Colon (tissue), 2 donors: ENCODE measurements around the gene MAN1A1.

Experiments
- FAIRE-seq: peaks from 2 replicates; lab custom pipeline; 2012; peaks lifted over from hg19 to GRCh38; lab: Jason Lieb, UNC
- donor health status: control.
- donor health status: control.

Gene MAN1A1

DNA sequence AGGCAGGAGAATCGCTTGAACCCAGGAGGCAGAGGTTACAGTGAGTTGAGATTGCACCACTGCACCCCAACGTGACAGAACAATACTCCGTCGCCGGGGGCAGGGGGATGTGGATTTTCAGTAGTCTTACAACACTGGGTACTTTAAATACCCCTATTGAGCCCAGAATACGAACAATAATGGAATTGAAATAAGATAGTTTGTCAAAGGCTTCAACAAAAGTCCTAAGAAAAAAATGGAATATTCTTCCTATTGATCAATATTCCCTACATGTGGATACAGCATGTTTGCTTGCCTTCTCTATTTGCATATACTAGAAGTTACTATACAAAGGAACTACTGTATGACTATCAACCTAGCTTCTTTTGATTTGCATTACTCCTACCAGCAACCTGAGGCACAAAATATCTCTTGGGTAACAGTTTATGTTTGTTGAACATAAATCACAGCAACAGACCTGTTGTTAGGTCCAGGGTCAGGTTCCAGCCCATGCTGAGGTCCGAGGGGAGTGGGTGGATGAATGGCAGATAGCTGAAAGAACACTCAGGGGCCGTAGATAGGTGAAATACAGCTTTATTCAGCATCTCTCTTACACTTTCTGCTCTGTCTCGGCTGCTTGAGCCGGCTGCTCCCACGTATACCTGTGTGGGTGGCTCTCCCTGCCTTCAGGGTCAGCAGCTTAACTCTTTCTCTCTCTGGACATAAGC lies 23.8 kb downstream of the MAN1A1 start:
- FAIRE-seq: no peak

DNA sequence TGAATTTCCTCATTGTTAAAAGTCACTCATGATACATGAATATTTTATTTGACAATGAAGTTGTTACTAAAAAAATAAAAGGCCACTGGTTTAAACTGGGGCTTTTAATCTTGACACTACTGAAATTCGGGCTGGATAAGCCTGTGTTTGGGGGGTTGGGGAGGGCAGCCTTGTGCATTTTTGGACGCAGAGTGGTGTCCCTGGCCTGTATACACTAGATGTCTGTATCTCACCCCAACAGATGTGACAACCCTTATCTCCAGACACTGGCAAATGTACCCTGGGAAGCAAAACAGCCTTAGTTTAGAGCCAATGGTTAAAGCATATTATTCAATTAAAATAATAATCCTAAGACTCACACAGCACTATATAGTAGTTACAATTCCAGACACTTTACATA lies 24.8 kb downstream of the MAN1A1 start:
- FAIRE-seq: no peak

DNA sequence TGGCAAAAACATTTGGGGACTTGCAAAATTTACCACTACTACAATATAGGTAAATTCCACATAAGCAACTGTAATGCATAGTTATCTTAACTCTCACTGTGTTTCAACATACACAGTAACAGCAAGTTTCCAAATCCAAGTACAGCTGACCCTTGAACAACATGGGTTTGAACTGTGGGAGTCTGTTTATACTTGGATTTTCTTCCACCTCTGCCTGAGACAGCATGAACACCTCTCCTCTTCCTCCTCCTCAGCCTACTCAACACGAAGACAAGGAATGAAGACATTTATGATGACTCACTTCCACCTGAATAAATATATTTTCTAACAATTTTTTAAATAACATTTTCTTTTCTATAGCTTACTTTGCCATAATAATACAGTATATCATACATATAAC lies 25.6 kb downstream of the MAN1A1 start:
- no peak for FAIRE-seq

DNA sequence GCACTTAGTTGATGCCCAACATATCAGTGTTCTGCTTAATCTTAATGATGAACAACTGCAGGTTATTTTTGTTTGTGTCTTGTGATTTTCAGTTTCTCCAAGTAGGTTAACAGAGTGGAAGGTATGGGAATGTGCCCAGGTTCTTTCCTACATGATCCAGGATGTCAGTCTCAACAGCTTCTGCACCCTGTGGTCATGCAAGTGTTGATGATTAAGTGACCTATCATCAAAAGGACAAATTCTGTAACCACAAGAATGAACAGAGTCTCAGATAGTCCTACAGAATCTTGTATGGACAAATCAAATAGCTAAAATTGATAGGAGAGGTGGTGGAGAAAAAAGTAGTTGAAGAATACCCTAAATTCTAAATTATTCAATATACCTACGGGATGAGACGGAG lies 26.1 kb downstream of the MAN1A1 start:
- FAIRE-seq: no peak

DNA sequence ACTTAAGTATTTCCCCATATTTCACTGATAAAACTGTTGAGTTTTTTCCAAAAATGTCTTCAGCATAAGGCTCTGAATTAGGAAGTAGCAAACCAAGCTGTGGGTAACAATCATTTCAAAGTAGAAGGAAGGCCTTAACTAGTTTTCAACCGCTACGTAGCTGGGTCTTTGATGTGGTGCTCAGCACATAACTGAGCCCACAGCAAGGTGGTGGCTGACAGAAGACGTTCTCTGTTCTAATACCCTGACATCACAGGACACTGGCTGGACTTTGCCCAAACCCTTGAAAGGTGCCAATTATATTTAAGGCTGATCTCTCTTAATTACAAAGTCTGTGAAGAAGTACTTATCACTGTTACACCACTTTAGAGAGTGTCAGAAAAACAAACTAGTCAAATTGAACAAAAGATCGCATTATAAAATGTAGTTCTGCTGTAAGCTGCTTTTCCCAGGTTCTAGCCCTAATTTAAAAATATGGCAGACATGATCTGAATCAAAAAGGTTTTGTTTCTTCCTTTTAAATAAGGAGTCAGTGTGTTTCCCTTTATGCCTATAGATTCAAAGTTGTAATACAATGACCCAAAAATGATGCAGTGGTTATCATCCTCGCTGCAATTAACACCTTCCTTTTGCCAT lies 26.7 kb downstream of the MAN1A1 start:
- no peak for FAIRE-seq

DNA sequence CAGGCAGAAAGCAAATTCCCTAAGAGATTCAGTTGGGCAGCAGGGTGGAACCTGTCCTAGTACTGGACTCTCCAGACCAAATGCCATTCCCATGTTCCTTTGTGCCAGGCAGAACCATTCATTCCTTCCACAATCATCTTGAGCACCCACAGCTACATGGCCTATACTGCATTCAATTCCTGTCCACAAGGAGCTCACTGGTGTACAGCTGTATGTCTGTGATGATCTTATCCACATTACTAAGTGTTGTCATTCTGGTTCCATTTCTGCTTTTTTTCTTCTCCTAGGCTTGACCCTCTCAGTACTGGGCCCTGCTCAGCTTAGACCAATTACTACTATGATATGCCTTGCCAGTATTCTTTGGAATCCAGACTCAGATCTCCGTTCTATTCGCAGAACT lies 27.5 kb downstream of the MAN1A1 start:
- FAIRE-seq: no peak

DNA sequence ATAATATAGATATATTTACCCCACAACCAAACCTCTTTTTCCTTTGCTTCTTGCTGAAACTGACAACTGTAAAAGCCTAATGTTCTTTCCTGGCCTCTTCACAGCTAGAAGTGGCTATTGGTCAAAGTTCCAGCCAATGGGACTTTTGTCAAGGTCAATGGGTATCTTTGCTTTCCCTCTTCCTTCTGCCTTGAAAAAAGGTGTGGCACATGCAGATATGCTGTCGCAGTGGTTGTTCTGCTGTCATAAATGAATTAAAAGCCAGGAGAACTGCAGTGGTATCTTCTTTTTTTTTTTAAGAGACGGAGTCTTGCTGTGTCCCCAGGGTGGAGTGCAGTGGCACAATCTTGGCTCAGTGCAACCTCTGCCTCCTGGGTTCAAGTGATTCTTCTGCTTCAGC lies 29.9 kb downstream of the MAN1A1 start:
- FAIRE-seq: no peak

DNA sequence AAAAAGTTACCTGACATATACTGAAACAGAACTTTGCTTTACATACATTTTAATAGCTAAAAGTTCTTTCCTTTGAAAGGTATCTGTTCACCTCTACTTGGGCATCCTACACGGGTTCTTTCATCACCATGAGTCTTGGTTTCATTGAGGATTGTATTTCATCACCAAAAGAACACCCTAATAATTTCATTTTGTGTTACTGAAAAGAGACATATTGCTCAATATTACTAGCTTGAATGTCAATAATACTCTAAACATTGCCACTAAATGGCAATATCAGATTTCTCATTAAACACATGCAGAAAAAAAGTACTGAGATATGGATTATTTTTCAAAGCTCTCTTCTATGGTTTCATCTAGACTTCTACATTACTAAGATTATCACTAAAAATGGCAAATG lies 30.8 kb downstream of the MAN1A1 start:
- FAIRE-seq: no peak

DNA sequence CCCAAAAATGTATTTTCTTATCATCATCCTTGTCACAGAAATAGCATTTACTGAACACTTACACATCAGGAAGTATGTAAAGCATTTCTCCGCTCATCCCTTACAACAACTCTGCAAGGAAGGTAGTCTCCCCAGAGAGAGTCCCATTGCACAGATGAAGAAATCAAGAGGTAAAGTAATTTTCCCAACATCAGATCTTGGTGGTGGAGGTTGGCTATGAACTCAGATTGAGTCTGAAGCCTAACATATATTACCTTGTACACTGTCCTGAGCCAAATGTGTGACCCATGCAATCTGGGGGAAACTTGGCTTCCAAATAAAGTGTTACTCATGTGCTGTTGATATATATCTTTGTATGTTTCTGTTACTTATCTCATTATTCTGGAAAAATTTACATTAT lies 31.4 kb downstream of the MAN1A1 start:
- no peak for FAIRE-seq

DNA sequence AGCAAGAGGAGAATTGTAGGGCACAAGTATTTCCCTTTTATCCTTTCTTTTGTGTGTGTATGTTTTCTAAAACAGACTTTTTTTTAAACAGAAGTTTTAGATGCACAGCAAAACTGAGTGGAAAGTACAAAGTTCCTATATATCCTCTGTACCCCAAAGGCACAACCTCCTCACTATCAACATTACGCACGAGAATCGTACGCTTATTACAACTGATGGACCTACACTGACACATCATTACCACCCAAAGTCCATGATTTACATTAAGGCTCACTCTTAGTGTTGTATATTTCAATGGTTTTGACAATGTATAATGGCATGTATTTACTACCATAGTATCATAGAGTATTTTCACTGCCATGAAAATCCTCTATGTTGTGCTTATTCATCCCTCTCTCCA lies 32.6 kb downstream of the MAN1A1 start:
- no peak for FAIRE-seq

DNA sequence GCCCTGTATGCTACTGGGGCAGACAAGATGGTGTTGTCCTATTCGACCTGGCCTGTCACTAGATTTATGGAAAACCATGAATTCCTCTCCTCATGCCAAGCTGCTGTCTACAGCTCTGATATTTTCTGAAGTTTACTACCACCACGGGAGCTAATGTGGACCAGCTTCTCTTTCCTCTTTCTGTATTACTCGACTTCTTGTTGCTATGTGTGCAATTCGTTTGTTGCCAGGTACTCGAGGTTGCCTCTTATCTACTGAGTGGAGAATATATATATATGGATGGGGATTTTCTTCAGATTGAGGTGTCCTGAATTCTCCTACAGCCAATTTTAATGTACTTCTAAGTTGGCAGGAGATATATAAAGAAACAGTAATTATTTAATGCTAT lies 34.7 kb downstream of the MAN1A1 start:
- FAIRE-seq: no peak

DNA sequence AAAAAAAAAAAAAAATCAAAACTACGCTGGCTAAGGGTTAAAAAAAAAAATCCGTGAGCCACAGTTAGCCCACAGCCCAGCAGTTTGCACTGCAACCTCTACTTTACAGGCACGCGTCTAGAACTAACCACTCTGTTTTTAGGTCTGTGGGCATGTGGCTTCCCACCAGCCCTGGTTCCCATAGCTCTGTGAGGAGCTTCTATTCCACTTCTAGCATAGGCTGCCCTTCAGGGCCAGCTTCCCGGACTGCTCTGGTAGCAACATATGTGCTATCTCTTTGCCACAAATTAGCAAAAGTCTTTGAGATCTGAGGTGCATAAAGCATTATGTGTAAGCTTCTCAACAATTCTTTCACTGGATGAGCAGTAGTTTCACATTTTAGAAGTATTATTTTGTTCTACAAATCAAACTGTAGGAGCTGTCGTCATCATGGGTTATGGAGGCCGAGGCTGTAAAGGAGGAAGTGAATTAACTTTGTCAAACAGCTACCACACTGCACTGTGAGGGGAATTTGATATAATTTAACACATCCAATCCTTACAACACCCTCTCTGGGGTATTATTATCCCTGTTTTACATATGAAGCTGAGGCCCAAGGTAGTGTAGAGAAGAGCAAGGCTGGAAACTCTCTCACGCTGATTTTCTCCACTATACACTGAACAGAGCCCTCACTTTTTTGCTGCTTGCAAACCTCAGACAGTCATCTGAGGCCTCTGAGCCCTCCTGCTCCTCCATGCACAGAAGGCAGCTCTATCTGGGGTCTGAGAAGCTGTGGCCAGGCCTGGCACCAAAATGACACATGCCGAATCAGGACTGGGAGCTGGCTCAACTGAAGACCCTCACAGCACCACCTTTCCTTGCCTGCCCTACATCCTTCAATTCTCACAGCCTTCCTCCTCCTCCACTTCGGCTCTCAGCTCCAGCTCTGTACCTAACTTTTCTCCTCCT lies 35.4 kb downstream of the MAN1A1 start:
- FAIRE-seq: no peak

DNA sequence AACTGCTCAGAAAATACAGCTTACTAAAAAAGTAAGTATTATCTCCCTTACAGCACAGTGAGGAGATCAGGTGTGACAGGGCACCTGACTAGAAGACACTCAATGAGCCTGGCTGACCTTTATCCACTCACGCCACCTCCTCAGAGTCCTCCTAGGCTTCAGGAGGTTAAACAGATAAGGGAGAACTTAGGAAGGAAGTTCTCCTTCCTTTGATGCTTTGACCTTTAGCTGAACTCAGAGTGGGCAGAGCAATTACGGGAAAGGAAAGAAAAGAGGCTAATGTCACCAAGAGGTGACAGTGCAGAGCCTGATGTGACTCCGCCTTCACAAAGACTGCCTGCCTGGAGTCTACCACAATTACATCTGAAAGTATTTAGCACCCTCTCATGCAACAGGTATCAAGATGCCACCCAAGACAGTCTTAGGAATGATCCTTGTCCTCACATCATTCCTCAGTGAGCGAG lies 36.7 kb downstream of the MAN1A1 start:
- no peak for FAIRE-seq

DNA sequence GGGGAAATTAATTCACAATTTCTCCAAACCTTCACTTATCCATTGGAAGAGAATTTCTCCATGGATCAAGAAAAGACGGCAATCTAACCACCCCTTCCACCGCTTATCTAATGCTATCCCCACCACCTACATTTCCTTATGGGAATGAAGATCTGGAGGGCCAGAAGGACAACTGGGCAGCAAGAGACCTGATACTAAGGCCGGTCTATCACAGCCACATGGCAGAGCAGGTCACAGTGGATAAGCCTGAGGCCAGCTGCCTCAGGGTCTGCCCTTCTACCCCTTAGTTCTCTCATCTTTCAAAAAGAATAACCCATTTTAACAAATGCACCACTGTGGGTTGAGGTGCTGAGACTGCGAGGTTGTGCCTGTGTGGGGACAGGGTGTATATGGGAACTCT lies 37.1 kb downstream of the MAN1A1 start:
- no peak for FAIRE-seq

DNA sequence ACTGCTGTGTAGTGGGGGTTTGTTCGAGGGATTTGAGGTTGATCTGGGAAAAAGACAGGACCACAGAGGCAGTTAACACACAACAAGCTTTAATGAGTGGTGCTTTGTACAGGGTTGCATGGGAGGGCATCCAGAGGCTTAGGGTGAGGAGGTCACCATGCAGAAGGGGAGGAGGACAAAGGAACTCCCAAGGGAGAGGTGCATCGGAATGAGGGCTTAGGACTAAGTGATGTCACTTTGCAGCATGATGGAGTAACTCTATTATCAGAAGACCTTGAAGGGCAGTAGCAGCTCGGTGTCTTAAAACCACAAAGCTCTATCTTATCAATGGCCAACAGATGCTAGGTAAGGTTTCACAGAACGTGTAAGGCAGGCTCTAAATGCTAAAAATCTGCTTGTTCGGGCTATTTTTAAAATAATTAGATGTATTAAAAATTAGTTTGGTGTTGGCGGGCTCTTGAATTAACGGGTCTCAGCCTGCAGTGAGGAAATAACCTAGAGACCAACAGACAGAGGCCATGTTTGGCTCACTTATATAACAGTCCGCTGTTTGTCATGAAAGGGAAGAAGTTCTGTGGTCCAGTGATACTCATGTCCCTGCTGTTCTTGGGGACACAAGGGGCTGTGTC lies 37.9 kb downstream of the MAN1A1 start:
- FAIRE-seq: no peak

DNA sequence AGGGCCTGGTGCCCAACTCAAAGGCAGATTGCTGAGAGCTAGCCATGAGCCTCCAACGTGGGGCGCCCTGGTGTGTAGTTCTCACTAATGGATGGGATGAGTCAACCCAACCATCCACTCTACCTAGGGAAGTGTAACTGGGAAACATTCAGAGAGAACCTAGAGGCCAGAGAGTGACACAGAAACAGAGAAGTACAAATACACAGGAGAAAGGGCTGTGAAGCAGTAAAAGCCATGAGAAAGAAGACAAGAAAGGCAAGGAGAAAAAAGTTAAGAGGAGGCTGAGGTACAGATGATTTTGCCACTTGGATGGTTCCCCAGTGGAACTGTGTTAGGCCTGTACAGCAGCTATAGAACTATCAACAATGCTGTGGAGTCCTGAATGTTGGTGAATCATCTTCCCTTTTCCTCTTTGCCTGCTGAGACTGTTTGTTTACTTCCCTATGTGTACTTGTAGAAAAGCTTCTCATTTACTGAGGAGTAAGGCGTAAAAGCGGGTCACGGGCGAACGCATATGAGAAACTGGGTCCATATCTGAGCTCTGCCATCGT lies 39.0 kb downstream of the MAN1A1 start:
- no peak for FAIRE-seq

DNA sequence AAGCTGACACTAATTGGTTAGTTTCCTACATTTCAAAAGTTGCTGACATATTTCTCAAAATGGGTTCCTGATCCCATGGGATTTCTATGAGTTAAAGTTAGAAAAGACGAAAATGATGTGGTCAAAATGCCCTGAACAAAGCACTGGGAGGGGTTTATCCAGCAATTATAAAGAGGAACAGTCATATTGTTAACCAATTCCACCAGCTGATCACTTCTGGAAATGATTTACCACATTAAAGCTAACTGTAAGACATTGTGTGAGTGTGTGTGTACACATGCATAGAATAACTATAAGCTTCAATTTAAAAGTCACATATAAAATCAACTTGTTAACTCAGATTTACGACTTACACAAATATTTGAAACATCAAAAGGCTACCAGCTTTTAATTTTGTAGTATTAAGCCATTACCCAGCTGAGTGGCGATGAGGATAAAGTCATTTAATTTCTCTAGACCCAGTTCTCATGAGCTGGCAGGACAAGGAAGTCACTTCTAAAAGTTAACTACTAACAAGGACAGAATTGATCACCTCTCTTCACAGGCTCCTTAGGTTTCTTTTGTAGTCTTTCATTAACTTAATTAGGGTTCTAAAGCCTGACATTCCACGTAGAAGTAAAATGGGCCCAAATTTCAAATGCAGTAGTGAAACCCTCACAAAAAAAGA lies 40.4 kb downstream of the MAN1A1 start:
- FAIRE-seq: no peak

DNA sequence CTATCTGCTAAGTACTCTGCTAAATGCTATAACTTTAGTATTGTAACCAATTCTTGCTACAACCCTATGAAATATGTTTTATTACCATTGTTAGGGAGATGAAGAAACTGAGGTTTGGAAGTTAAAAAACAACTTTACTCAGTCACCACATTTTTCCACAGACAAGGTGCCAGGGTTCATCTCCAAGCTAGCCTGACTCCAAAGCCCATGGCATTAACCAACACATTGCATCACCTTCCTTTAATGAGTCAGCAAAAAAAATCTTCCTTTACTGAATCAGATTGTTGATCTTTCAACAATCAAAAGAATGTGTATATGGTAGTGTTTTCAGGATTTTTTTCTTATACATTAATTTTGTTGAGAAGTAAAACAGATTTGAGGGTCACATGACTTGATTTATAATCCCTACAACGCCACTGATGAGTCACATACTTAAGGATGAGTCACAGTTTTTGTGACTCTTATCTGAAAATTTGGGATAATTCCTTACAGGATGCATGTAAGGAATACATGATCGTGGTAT lies 41.5 kb downstream of the MAN1A1 start:
- no peak for FAIRE-seq

DNA sequence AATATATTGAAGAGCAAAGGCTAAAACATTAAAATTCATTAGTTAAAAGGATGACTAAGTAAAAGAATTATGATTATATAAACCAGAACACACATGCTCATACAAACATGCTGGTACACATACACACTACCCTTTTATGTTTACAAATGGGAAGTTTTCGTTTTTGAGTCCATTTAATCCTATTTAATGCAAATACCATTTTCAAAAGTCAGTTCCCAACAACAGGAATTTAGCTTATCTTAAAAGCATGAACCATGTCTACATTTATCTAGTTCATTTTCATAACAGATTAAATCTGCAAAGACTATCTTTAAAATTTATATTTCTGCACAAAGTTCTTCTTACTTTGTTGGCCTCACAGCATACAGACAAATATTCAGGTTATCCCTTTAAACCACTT lies 42.5 kb downstream of the MAN1A1 start:
- FAIRE-seq: no peak

DNA sequence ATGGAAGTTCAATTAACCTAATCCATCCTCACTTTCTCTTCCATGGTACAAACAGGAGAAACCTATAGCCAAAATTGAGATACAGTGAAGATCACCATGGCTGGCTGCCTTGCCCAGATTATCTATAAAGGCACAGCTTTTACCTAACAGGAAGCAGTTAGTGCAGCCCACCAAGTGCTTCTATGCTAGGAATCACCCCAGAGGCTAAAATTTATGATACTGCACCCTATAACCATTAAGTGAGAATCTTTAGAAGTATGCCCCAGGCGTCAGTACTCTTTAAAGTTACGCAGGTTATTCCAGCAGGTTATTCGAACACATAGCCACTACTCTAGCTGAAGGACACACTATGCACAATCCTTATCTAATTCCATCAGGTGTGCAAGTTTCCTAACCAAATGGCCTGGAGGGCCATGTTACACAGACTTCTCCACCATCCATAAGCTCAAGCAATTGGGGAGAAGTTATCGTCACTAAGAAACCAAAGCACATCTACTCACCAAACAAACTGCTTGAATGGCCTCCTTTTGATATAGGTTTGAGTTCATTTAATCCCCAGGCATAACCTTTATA lies 43.1 kb downstream of the MAN1A1 start:
- no peak for FAIRE-seq
